GM23338 (cell line): Measurements from ENCODE around the gene ANO6. TPM values are rescaled to one million over a fixed set of nuclear protein-coding genes. Genes with fewer than 3 reads are reported as not detected.

Source experiments
- ATAC-seq: fragments of 200-7000 bp; cut with Tn5 transposase; 3 replicates; pipeline ENCODE4 v1.9.1; 2020
- DNase-seq: peaks from one replicate; pipeline ENCODE4 v3.0.0-alpha.2; 2015; ENCODE audit warnings: low spot score
- H2AFZ ChIP-seq: fragments of 200-600 bp; sonication (generic); 2 replicates; pipeline ENCODE4 v1.8.0; 2016; ENCODE audit warnings: antibody characterized with exemption, mild to moderate bottlenecking, moderate library complexity
- H3F3A ChIP-seq: fragments of 200-600 bp; sonication (generic); replicated peaks from 2 replicates; pipeline ENCODE4 v1.8.0; 2017; ENCODE audit warnings: antibody characterized with exemption, mixed run types, low read depth
- H3K27ac ChIP-seq: fragments of 200-600 bp; sonication (generic); 2 replicates; pipeline ENCODE4 v1.6.1; 2016; ENCODE audit warnings: low read depth
- H3K27me3 ChIP-seq: fragments of 200-600 bp; sonication (generic); 2 replicates; pipeline ENCODE4 v1.8.0; 2016; ENCODE audit warnings: mild to moderate bottlenecking, mixed run types, moderate library complexity; ENCODE audit not compliant: insufficient read depth
- H3K36me3 ChIP-seq: fragments of 200-600 bp; sonication (generic); 2 replicates; pipeline ENCODE4 v1.8.0; 2016; ENCODE audit warnings: mild to moderate bottlenecking; ENCODE audit not compliant: insufficient read depth
- H3K4me1 ChIP-seq: fragments of 200-600 bp; sonication (generic); 2 replicates; pipeline ENCODE4 v1.8.0; 2016; ENCODE audit warnings: mild to moderate bottlenecking, moderate library complexity; ENCODE audit not compliant: insufficient read depth
- H3K4me2 ChIP-seq: fragments of 200-600 bp; sonication (generic); 2 replicates; pipeline ENCODE4 v1.7.1; 2017; ENCODE audit warnings: mixed run types
- H3K4me3 ChIP-seq: fragments of 200-600 bp; sonication (generic); 2 replicates; pipeline ENCODE4 v1.6.1; 2016; ENCODE audit warnings: mixed run types
- H3K79me2 ChIP-seq: fragments of 200-600 bp; sonication (generic); replicated peaks from 2 replicates; pipeline ENCODE4 v1.8.0; 2017; ENCODE audit warnings: mild to moderate bottlenecking; ENCODE audit not compliant: insufficient read depth
- H3K9me2 ChIP-seq: fragments of 200-600 bp; sonication (generic); 2 replicates; pipeline ENCODE4 v1.8.0; 2017; ENCODE audit not compliant: insufficient read depth
- H4K20me1 ChIP-seq: fragments of 200-600 bp; sonication (generic); replicated peaks from 2 replicates; pipeline ENCODE4 v1.8.0; 2017; ENCODE audit warnings: mild to moderate bottlenecking; ENCODE audit not compliant: insufficient read depth
- H3K27ac Mint-ChIP-seq: 2 replicates; pipeline ENCODE4 v1.8.0; 2020; ENCODE audit warnings: inconsistent platforms, mild to moderate bottlenecking, moderate library complexity, mixed read lengths
- H3K27me3 Mint-ChIP-seq: 3 replicates; pipeline ENCODE4 v1.8.0; 2022; ENCODE audit warnings: low read depth, mild to moderate bottlenecking, moderate library complexity, mixed read lengths, inconsistent platforms; ENCODE audit not compliant: insufficient read depth, poor library complexity
- H3K36me3 Mint-ChIP-seq: 3 replicates; pipeline ENCODE4 v1.8.0; 2021; ENCODE audit warnings: low read depth, mild to moderate bottlenecking, inconsistent platforms, moderate library complexity, mixed read lengths
- H3K4me1 Mint-ChIP-seq: 3 replicates; pipeline ENCODE4 v1.8.0; 2020; ENCODE audit warnings: mild to moderate bottlenecking, inconsistent platforms, mixed read lengths
- H3K4me3 Mint-ChIP-seq: 3 replicates; pipeline ENCODE4 v1.8.0; 2021; ENCODE audit warnings: moderate library complexity, mild to moderate bottlenecking, inconsistent platforms, mixed read lengths
- H3K9me3 Mint-ChIP-seq: 3 replicates; pipeline ENCODE4 v1.8.0; 2020; ENCODE audit warnings: moderate library complexity, mild to moderate bottlenecking, inconsistent platforms, mixed read lengths
- CREB1 ChIP-seq: fragments of 250-450 bp; sonication (Bioruptor Pico); IDR thresholded peaks from 2 replicates; pipeline ENCODE4 v1.5.0; 2020; ENCODE audit warnings: low read depth, mild to moderate bottlenecking, moderate library complexity
- CTCF ChIP-seq, 2 experiments: fragments of 200-600 bp in 1 of 2; sonication (generic) in 1 of 2; conservative IDR thresholded peaks; 2 replicates each; pipeline versions ENCODE4 v1.5.1 to v1.6.1; 2016 to 2017; ENCODE audit warnings: antibody characterized with exemption in 2 of 2, low read depth in 2 of 2, mild to moderate bottlenecking in 2 of 2, moderate library complexity in 1 of 2
- ETS1 ChIP-seq: IDR thresholded peaks from 2 replicates; pipeline ENCODE4 v1.6.1; 2016; ENCODE audit warnings: antibody characterized with exemption
- EZH2 ChIP-seq: fragments of 200-600 bp; sonication (generic); IDR thresholded peaks from one replicate; pipeline ENCODE4 v1.8.0; 2017; ENCODE audit warnings: antibody characterized with exemption, mild to moderate bottlenecking, low read depth; ENCODE audit not compliant: unreplicated experiment
- EZH2phosphoT487 ChIP-seq: fragments of 200-600 bp; sonication (generic); IDR thresholded peaks from one replicate; pipeline ENCODE4 v1.8.1; 2018; ENCODE audit warnings: antibody characterized with exemption; ENCODE audit not compliant: unreplicated experiment
- JUNB ChIP-seq: IDR thresholded peaks from one replicate; pipeline ENCODE4 v1.6.1; 2016; ENCODE audit warnings: antibody characterized with exemption; ENCODE audit not compliant: unreplicated experiment
- NANOG ChIP-seq: IDR thresholded peaks from 2 replicates; pipeline ENCODE4 v1.6.1; 2016; ENCODE audit warnings: antibody characterized with exemption, borderline replicate concordance
- POLR2AphosphoS5 ChIP-seq: IDR thresholded peaks from 2 replicates; pipeline ENCODE4 v1.6.1; 2016; ENCODE audit warnings: antibody characterized with exemption, low read depth
- ZNF114 ChIP-seq: fragments of 250-450 bp; sonication (Bioruptor Pico); IDR thresholded peaks from 2 replicates; pipeline ENCODE4 v1.5.0; 2020; ENCODE audit warnings: mild to moderate bottlenecking, moderate library complexity
- ZNF331 ChIP-seq: fragments of 250-450 bp; sonication (Bioruptor Pico); IDR thresholded peaks from 2 replicates; pipeline ENCODE4 v1.5.0; 2020; ENCODE audit warnings: low read depth, mild to moderate bottlenecking, moderate library complexity
- polyA plus RNA-seq: library from polyadenylated mRNA; unstranded; fragments of >200 nt; fragmentation: Nextera tagmentation; extraction: Ambion mirVana; gene quantifications from 2 replicates; pipeline ENCODE4 v1.2.1, GENCODE V29; 2016
- total RNA-seq: library from RNA; depleted of rRNA; stranded (reverse); fragments of >200 nt; shearing (Covaris generic); gene quantifications from 2 replicates; pipeline ENCODE4 v1.2.3, GENCODE V29; 2014
- TF ChIP-seq, protein P1 (sequence below): IDR thresholded peaks from one replicate; pipeline ENCODE4 v1.6.1; 2018; ENCODE audit warnings: antibody characterized with exemption; ENCODE audit not compliant: unreplicated experiment

ANO6 gene
- total and polyA plus RNA-seq, 2 experiments from 2014 or later: 21.1 to 48.9 TPM

GRCh38 chr12:45409966-45410365, 194.1 kb downstream of the ANO6 start (continued):
- TF ChIP-seq ZNF331 (CRISPR knock-in tag) (no peak), CTCF (conservative IDR thresholded peaks at IDR 0.05; ENCODE audit: low read depth in 2 of 2) (no peak), ZNF114 (CRISPR knock-in tag) (no peak), POLR2AphosphoS5 (no peak)

DNA sequence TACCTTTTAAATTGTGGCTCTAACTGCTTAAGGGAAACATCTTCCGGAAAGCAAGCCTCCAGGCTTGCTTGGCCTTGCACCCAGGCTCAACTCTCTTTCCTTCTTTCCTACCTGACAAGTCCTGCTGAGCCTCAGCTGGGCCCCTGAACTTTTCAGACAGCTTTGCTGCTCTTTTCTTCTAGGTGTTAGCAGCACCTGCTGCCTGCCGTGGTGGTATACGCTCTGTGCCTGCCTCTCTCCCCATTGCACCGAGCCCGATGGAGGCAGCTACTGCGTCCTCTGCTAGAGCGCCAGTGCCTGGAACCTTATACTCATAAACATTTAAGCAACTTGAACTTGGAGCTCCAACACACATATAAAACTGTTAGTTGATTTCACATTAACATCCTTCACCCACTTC, 195.7 kb downstream of the ANO6 start:
- ATAC-seq: no peak
- no peak overlapping the region for H2AFZ ChIP-seq
- H3K4me3 ChIP-seq: no peak overlapping the region
- TF ChIP-seq EZH2 (no peak), POLR2AphosphoS5 (no peak), CREB1 (CRISPR knock-in tag) (no peak), ZNF114 (CRISPR knock-in tag) (no peak), EZH2phosphoT487 (no peak), ETS1 (no peak), NANOG (no peak), CTCF (conservative IDR thresholded peaks at IDR 0.05; ENCODE audit: low read depth in 2 of 2) (no peak), JUNB (no peak)
- TF ChIP-seq, protein P1, sequence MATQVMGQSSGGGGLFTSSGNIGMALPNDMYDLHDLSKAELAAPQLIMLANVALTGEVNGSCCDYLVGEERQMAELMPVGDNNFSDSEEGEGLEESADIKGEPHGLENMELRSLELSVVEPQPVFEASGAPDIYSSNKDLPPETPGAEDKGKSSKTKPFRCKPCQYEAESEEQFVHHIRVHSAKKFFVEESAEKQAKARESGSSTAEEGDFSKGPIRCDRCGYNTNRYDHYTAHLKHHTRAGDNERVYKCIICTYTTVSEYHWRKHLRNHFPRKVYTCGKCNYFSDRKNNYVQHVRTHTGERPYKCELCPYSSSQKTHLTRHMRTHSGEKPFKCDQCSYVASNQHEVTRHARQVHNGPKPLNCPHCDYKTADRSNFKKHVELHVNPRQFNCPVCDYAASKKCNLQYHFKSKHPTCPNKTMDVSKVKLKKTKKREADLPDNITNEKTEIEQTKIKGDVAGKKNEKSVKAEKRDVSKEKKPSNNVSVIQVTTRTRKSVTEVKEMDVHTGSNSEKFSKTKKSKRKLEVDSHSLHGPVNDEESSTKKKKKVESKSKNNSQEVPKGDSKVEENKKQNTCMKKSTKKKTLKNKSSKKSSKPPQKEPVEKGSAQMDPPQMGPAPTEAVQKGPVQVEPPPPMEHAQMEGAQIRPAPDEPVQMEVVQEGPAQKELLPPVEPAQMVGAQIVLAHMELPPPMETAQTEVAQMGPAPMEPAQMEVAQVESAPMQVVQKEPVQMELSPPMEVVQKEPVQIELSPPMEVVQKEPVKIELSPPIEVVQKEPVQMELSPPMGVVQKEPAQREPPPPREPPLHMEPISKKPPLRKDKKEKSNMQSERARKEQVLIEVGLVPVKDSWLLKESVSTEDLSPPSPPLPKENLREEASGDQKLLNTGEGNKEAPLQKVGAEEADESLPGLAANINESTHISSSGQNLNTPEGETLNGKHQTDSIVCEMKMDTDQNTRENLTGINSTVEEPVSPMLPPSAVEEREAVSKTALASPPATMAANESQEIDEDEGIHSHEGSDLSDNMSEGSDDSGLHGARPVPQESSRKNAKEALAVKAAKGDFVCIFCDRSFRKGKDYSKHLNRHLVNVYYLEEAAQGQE: no peak

More for the DNA sequence above, 195.7 kb downstream of the ANO6 start:
- Histone ChIP-seq H4K20me1 (no peaks in the 10 kb centered on the region; the same call in 1 of the 2 replicates), H3K36me3 (peaks cover 17% of the 10 kb centered on the region; the same call in 1 of the 2 replicates), H3K27ac (no peak overlapping the region), H3K27me3 (no peaks in the 10 kb centered on the region), H3K4me2 (no peak overlapping the region), H3K79me2 (no peaks in the 10 kb centered on the region), H3F3A (no peaks in the 10 kb centered on the region), H3K4me1 (no peaks in the 10 kb centered on the region), H3K9me2 (no peaks in the 10 kb centered on the region)
- H3K36me3 Mint-ChIP-seq: peaks cover 32% of the 10 kb centered on the region
- DNase-seq: no peak
- no peaks in the 10 kb centered on the region for H3K27me3 Mint-ChIP-seq
- no peaks in the 10 kb centered on the region for H3K4me1 Mint-ChIP-seq
- no peaks in the 10 kb centered on the region for H3K9me3 Mint-ChIP-seq
- H3K27ac Mint-ChIP-seq: no peak overlapping the region
- H3K4me3 Mint-ChIP-seq: no peak overlapping the region
